Nephron (organoid): ENCODE data around the gene CRACDL.

Experiments
- H3K27ac Mint-ChIP-seq, 3 experiments: 2 replicates each; pipeline ENCODE4 v1.8.0; 2020; ENCODE audit warnings: mixed read lengths in 3 of 3, mild to moderate bottlenecking in 2 of 3, moderate library complexity in 1 of 3
- H3K27me3 Mint-ChIP-seq: 2 replicates; pipeline ENCODE4 v1.8.0; 2021; ENCODE audit warnings: low read depth, mild to moderate bottlenecking, moderate library complexity, mixed read lengths
- H3K36me3 Mint-ChIP-seq: 2 replicates; pipeline ENCODE4 v1.8.0; 2020; ENCODE audit warnings: low read depth, mixed read lengths
- H3K4me1 Mint-ChIP-seq: 2 replicates; pipeline ENCODE4 v1.8.0; 2020; ENCODE audit warnings: mixed read lengths
- H3K4me3 Mint-ChIP-seq, 3 experiments: 2 replicates each; pipeline ENCODE4 v1.8.0; 2020; ENCODE audit warnings: mild to moderate bottlenecking in 3 of 3, mixed read lengths in 3 of 3, moderate library complexity in 2 of 3
- H3K9me3 Mint-ChIP-seq: 2 replicates; pipeline ENCODE4 v1.8.0; 2020; ENCODE audit warnings: mixed read lengths
- CTCF ChIP-seq, 3 experiments: fragments of 200-600 bp; sonication (generic); IDR thresholded peaks; one replicate each; pipeline ENCODE4 v1.5.0; 2021; ENCODE audit warnings: antibody characterized with exemption in 3 of 3; ENCODE audit not compliant: unreplicated experiment in 3 of 3

Gene CRACDL

GRCh38 chr2:98936353-98937351, 627 bp upstream of the CRACDL start:
- peaks cover 78% of the 10 kb centered on the region for H3K27me3 Mint-ChIP-seq
- H3K27ac Mint-ChIP-seq = no peak overlapping the region
- peaks cover 10% of the 10 kb centered on the region for H3K4me1 Mint-ChIP-seq
- no peaks in the 10 kb centered on the region for H3K36me3 Mint-ChIP-seq
- H3K9me3 Mint-ChIP-seq = no peaks in the 10 kb centered on the region
- peak in 2 of 3 experiments; percentile 7 to 25 for TF ChIP-seq CTCF (IDR thresholded peaks at IDR 0.05; ENCODE audit: unreplicated experiment in 3 of 3)
- peak overlapping the region; percentile 71 to 77 (median 77) for H3K4me3 Mint-ChIP-seq

- no peaks in the 10 kb centered on the region for H3K36me3 Mint-ChIP-seq
- no peak overlapping the region for H3K27ac Mint-ChIP-seq
- peaks cover 83% of the 10 kb centered on the region for H3K27me3 Mint-ChIP-seq
- no peaks in the 10 kb centered on the region for H3K9me3 Mint-ChIP-seq
- H3K4me1 Mint-ChIP-seq = peaks cover 10% of the 10 kb centered on the region
- TF ChIP-seq CTCF (IDR thresholded peaks at IDR 0.05; ENCODE audit: unreplicated experiment in 3 of 3) = no peak
- H3K4me3 Mint-ChIP-seq = peak overlapping the region; percentile 56 to 78 (median 72)
These were observed 784 bp downstream of the CRACDL start for GRCh38 chr2:98935111-98935770.

- Mint-ChIP-seq H3K27ac (no peak overlapping the region), H3K36me3 (no peaks in the 10 kb centered on the region), H3K9me3 (no peaks in the 10 kb centered on the region), H3K27me3 (peaks cover 69% of the 10 kb centered on the region), H3K4me1 (peaks cover 10% of the 10 kb centered on the region), H3K4me3 (no peak overlapping the region)
- no peak for TF ChIP-seq CTCF (IDR thresholded peaks at IDR 0.05; ENCODE audit: unreplicated experiment in 3 of 3)
These were observed 3.2 kb downstream of the CRACDL start for GRCh38 chr2:98932778-98933343.

- TF ChIP-seq CTCF (IDR thresholded peaks at IDR 0.05; ENCODE audit: unreplicated experiment in 3 of 3) = no peak
- Mint-ChIP-seq H3K36me3 (no peaks in the 10 kb centered on the region), H3K4me1 (peaks cover 5% of the 10 kb centered on the region), H3K4me3 (no peak overlapping the region), H3K27ac (no peak overlapping the region), H3K27me3 (peaks cover 62% of the 10 kb centered on the region), H3K9me3 (no peaks in the 10 kb centered on the region)
These were observed 3.9 kb downstream of the CRACDL start for GRCh38 chr2:98932164-98932563.

GRCh38 chr2:98931596-98931995, 4.4 kb downstream of the CRACDL start:
- H3K27ac Mint-ChIP-seq = peak overlapping the region in 1 of 3 experiments; percentile 7
- H3K4me3 Mint-ChIP-seq = no peak overlapping the region
- H3K9me3 Mint-ChIP-seq = no peaks in the 10 kb centered on the region
- no peak for TF ChIP-seq CTCF (IDR thresholded peaks at IDR 0.05; ENCODE audit: unreplicated experiment in 3 of 3)
- H3K4me1 Mint-ChIP-seq = peaks cover 5% of the 10 kb centered on the region
- peaks cover 56% of the 10 kb centered on the region for H3K27me3 Mint-ChIP-seq
- no peaks in the 10 kb centered on the region for H3K36me3 Mint-ChIP-seq
